Liver (tissue), 9 donors: ENCODE measurements around the gene IPMK. TPM values are rescaled to one million over a fixed set of nuclear protein-coding genes. Genes with fewer than 3 reads are reported as not detected.
"Not testable (repeated sequence)": the region's sequence is repeated elsewhere in the genome, so short reads cannot be mapped to it uniquely, and the experiment has no call there.

Experiments
- DNase-seq: peaks from one replicate; pipeline ENCODE4 v3.0.0-alpha.2; 2017; ENCODE audit warnings: low spot score
- H3K27ac ChIP-seq, 2 donors: one replicate each; pipeline ENCODE4 v1.7.0; 2013; ENCODE audit warnings: inconsistent platforms in 2 of 2, low read length in 2 of 2, control low read depth in 1 of 2, low read depth in 1 of 2, mild to moderate bottlenecking in 1 of 2
- H3K27me3 ChIP-seq, 4 donors: one replicate each; pipeline versions ENCODE4 v1.6.1 to v1.7.0; 2013; ENCODE audit warnings: low read length in 3 of 4, inconsistent platforms in 1 of 4, mild to moderate bottlenecking in 1 of 4, moderate library complexity in 1 of 4; ENCODE audit not compliant: control insufficient read depth in 4 of 4, insufficient read depth in 4 of 4
- H3K36me3 ChIP-seq, 4 donors: one replicate each; pipeline versions ENCODE4 v1.6.1 to v1.7.0; 2013; ENCODE audit warnings: low read length in 3 of 4, mild to moderate bottlenecking in 3 of 4, low read depth in 1 of 4, moderate library complexity in 1 of 4; ENCODE audit not compliant: control insufficient read depth in 4 of 4, insufficient read depth in 3 of 4
- H3K4me1 ChIP-seq, 4 donors: one replicate each; pipeline versions ENCODE4 v1.6.1 to v1.7.0; 2013; ENCODE audit warnings: low read length in 3 of 4, mild to moderate bottlenecking in 3 of 4, moderate library complexity in 1 of 4; ENCODE audit not compliant: control insufficient read depth in 4 of 4, insufficient read depth in 4 of 4
- H3K4me3 ChIP-seq, 3 donors: one replicate each; pipeline versions ENCODE4 v1.6.1 to v1.7.0; 2013; ENCODE audit warnings: low read length in 3 of 3, control low read depth in 1 of 3, low read depth in 1 of 3, mild to moderate bottlenecking in 1 of 3
- H3K9ac ChIP-seq, 2 donors: one replicate each; pipeline ENCODE4 v1.7.0; 2013; ENCODE audit warnings: low read length in 2 of 2, mild to moderate bottlenecking in 2 of 2, moderate library complexity in 2 of 2, control low read depth in 1 of 2, low read depth in 1 of 2
- H3K9me3 ChIP-seq, 4 donors: one replicate each; pipeline versions ENCODE4 v1.6.1 to v1.7.0; 2013; ENCODE audit warnings: low read length in 3 of 4; ENCODE audit not compliant: control insufficient read depth in 4 of 4
- ATF3 ChIP-seq: IDR thresholded peaks from 2 replicates; pipeline ENCODE4 v1.6.1; 2016; ENCODE audit warnings: antibody characterized with exemption
- EGR1 ChIP-seq, 2 donors: IDR thresholded peaks; 2 replicates each; pipeline ENCODE4 v1.6.1; 2016 to 2018; ENCODE audit warnings: antibody characterized with exemption in 2 of 2, low read depth in 2 of 2
- FOXA1 ChIP-seq: IDR thresholded peaks from 2 replicates; pipeline ENCODE4 v1.6.1; 2016; ENCODE audit warnings: antibody characterized with exemption
- FOXA2 ChIP-seq: IDR thresholded peaks from 2 replicates; pipeline ENCODE4 v1.6.1; 2016; ENCODE audit warnings: antibody characterized with exemption
- GABPA ChIP-seq, 2 donors: IDR thresholded peaks in 1 of 2; conservative IDR thresholded peaks in 1 of 2; 2 replicates each; pipeline ENCODE4 v1.6.1; 2016; ENCODE audit warnings: antibody characterized with exemption in 2 of 2, mild to moderate bottlenecking in 1 of 2, moderate library complexity in 1 of 2
- HNF4A ChIP-seq, 2 donors: conservative IDR thresholded peaks; 2 replicates each; pipeline ENCODE4 v1.6.1; 2016; ENCODE audit warnings: antibody characterized with exemption in 2 of 2, mild to moderate bottlenecking in 2 of 2
- HNF4G ChIP-seq: IDR thresholded peaks from 2 replicates; pipeline ENCODE4 v1.6.1; 2016; ENCODE audit warnings: antibody characterized with exemption
- JUND ChIP-seq, 2 donors: IDR thresholded peaks; 2 replicates each; pipeline ENCODE4 v1.6.1; 2016; ENCODE audit warnings: antibody characterized with exemption in 2 of 2
- MAX ChIP-seq: IDR thresholded peaks from 2 replicates; pipeline ENCODE4 v1.6.1; 2016; ENCODE audit warnings: antibody characterized with exemption
- NR2F2 ChIP-seq: IDR thresholded peaks from 2 replicates; pipeline ENCODE4 v1.6.1; 2016; ENCODE audit warnings: antibody characterized with exemption
- REST ChIP-seq: IDR thresholded peaks from 2 replicates; pipeline ENCODE4 v1.6.1; 2016; ENCODE audit warnings: antibody characterized with exemption, mild to moderate bottlenecking
- RXRA ChIP-seq, 2 donors: IDR thresholded peaks; 2 replicates each; pipeline ENCODE4 v1.6.1; 2017 to 2018; ENCODE audit warnings: antibody characterized with exemption in 2 of 2, mild to moderate bottlenecking in 1 of 2
- SP1 ChIP-seq: IDR thresholded peaks from 2 replicates; pipeline ENCODE4 v1.6.1; 2018; ENCODE audit warnings: antibody characterized with exemption, mild to moderate bottlenecking
- TAF1 ChIP-seq: conservative IDR thresholded peaks from 2 replicates; pipeline ENCODE4 v1.6.1; 2016; ENCODE audit warnings: antibody characterized with exemption, mild to moderate bottlenecking
- YY1 ChIP-seq: IDR thresholded peaks from 2 replicates; pipeline ENCODE4 v1.6.1; 2016; ENCODE audit warnings: antibody characterized with exemption, mild to moderate bottlenecking
- ZBTB33 ChIP-seq: IDR thresholded peaks from 2 replicates; pipeline ENCODE4 v1.6.1; 2016; ENCODE audit warnings: antibody characterized with exemption
- WGBS: extraction: QIAGEN DNeasy Blood & Tissue Kit; methylation state at CpG from one replicate; pipeline ENCODE4 v1.1.7; 2013; 5-methylcytosine and 5-hydroxymethylcytosine counted together
- polyA plus RNA-seq, 2 donors: library from polyadenylated mRNA; stranded (reverse) in 1 of 2; unstranded in 1 of 2; fragments of 200-250 nt in 1 of 2; fragments of >200 nt in 1 of 2; fragmentation: Nextera tagmentation in 1 of 2; extraction: Ambion mirVana in 1 of 2; gene quantifications; one replicate each; pipeline versions ENCODE4 v1.2.1 to v1.2.3, GENCODE V29; 2013 to 2015
- total RNA-seq, 2 donors: library from RNA; depleted of rRNA; stranded (reverse); fragments of >200 nt; gene quantifications; one replicate each; pipeline ENCODE4 v1.2.3, GENCODE V29; 2014
- TF ChIP-seq, protein P1 (sequence below): fragments of 150-350 bp; IDR thresholded peaks from 2 replicates; pipeline ENCODE4 v1.5.1; 2017; ENCODE audit warnings: improper control_type of control experiment, low read depth, low read length; ENCODE audit not compliant: missing input control
- donor health status: healthy.
- donor health status: healthy.
- donor health status: healthy.
- donor health status: healthy.
- donor health status: healthy.

The IPMK gene
- total and polyA plus RNA-seq, 4 donors = 1.4 to 5.2 (median 3.3) TPM

DNA sequence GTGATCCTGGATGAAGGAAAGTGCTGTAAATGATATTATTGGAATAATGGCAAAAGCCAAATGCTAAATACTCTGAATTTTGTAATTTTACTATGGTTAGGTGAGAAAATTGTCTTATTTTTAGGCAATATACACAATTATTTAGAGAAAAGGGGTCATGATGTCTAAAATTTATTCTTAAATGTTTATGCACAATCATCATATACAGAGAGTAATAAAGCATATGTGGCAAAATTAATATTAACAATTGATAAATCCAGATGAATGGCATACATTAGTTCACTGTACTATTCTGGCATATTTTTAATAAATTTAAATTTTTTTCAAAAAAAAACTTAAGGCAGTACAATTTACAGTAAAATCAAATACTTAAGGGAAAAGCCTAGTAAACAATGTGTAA, 7.4 kb downstream of the IPMK start:
- TF ChIP-seq JUND (IDR thresholded peaks at IDR 0.05) (no peak), EGR1 (IDR thresholded peaks at IDR 0.05; ENCODE audit: low read depth in 2 of 2) (no peak), TAF1 (no peak), RXRA (IDR thresholded peaks at IDR 0.05) (no peak), GABPA (IDR thresholded peaks at IDR 0.05 in 1 of 2, conservative IDR thresholded peaks at IDR 0.05 in 1 of 2) (no peak), FOXA1 (no peak), REST (no peak), HNF4A (conservative IDR thresholded peaks at IDR 0.05) (no peak), HNF4G (no peak), SP1 (no peak), FOXA2 (no peak)
- TF ChIP-seq, protein P1, sequence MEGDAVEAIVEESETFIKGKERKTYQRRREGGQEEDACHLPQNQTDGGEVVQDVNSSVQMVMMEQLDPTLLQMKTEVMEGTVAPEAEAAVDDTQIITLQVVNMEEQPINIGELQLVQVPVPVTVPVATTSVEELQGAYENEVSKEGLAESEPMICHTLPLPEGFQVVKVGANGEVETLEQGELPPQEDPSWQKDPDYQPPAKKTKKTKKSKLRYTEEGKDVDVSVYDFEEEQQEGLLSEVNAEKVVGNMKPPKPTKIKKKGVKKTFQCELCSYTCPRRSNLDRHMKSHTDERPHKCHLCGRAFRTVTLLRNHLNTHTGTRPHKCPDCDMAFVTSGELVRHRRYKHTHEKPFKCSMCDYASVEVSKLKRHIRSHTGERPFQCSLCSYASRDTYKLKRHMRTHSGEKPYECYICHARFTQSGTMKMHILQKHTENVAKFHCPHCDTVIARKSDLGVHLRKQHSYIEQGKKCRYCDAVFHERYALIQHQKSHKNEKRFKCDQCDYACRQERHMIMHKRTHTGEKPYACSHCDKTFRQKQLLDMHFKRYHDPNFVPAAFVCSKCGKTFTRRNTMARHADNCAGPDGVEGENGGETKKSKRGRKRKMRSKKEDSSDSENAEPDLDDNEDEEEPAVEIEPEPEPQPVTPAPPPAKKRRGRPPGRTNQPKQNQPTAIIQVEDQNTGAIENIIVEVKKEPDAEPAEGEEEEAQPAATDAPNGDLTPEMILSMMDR = no peak
- H3K4me1 ChIP-seq = peaks cover 0 to 4% (median 3%) of the 10 kb centered on the region in 4 donors

GRCh38 chr10:58258977-58259692, 8.6 kb downstream of the IPMK start:
- no peaks in the 10 kb centered on the region for H3K9me3 ChIP-seq
- DNase-seq = no peak
- H3K27ac ChIP-seq = no peak overlapping the region
- WGBS = 96% methylated on average over 4 of the region's 4 CpGs
- H3K27me3 ChIP-seq = no peaks in the 10 kb centered on the region
- TF ChIP-seq ATF3 (no peak), ZBTB33 (no peak), HNF4G (no peak), NR2F2 (no peak), TAF1 (no peak), MAX (no peak), FOXA1 (no peak), JUND (IDR thresholded peaks at IDR 0.05) (no peak), HNF4A (conservative IDR thresholded peaks at IDR 0.05) (no peak), GABPA (IDR thresholded peaks at IDR 0.05 in 1 of 2, conservative IDR thresholded peaks at IDR 0.05 in 1 of 2) (no peak), YY1 (no peak)
- no peak overlapping the region for H3K4me3 ChIP-seq
- H3K4me1 ChIP-seq = peaks cover 0 to 3% (median under 1%) of the 10 kb centered on the region in 4 donors
- no peak overlapping the region for H3K9ac ChIP-seq
- no peaks in the 10 kb centered on the region for H3K36me3 ChIP-seq

More for the DNA sequence above, 7.4 kb downstream of the IPMK start:
- Histone ChIP-seq H3K4me3 (no peak overlapping the region), H3K27me3 (no peaks in the 10 kb centered on the region), H3K27ac (no peak overlapping the region), H3K9ac (no peak overlapping the region), H3K9me3 (no peaks in the 10 kb centered on the region), H3K36me3 (no peaks in the 10 kb centered on the region)
- no peak for DNase-seq

- 79% methylated on average over 7 of the region's 7 CpGs for WGBS
- H3K9me3 ChIP-seq, H3K27ac ChIP-seq, H3K4me1 ChIP-seq, H3K4me3 ChIP-seq, DNase-seq, H3K27me3 ChIP-seq, H3K9ac ChIP-seq, H3K36me3 ChIP-seq: not testable (repeated sequence)
Observed at GRCh38 chr10:58256013-58256780, 11.5 kb downstream of the IPMK start.
